GM23338 (cell line): ENCODE results near the gene PIGK. TPM values are rescaled to one million over a fixed set of nuclear protein-coding genes. Genes with fewer than 3 reads are reported as not detected.
A peak's percentile ranks its signal among the peaks of the same experiment; 100 is the strongest.

Source experiments
- ATAC-seq: fragments of 200-7000 bp; cut with Tn5 transposase; 3 replicates; pipeline ENCODE4 v1.9.1; 2020
- DNase-seq: peaks from one replicate; pipeline ENCODE4 v3.0.0-alpha.2; 2015; ENCODE audit warnings: low spot score
- H2AFZ ChIP-seq: fragments of 200-600 bp; sonication (generic); 2 replicates; pipeline ENCODE4 v1.8.0; 2016; ENCODE audit warnings: antibody characterized with exemption, mild to moderate bottlenecking, moderate library complexity
- H3F3A ChIP-seq: fragments of 200-600 bp; sonication (generic); replicated peaks from 2 replicates; pipeline ENCODE4 v1.8.0; 2017; ENCODE audit warnings: antibody characterized with exemption, mixed run types, low read depth
- H3K27ac ChIP-seq: fragments of 200-600 bp; sonication (generic); 2 replicates; pipeline ENCODE4 v1.6.1; 2016; ENCODE audit warnings: low read depth
- H3K27me3 ChIP-seq: fragments of 200-600 bp; sonication (generic); 2 replicates; pipeline ENCODE4 v1.8.0; 2016; ENCODE audit warnings: mild to moderate bottlenecking, mixed run types, moderate library complexity; ENCODE audit not compliant: insufficient read depth
- H3K36me3 ChIP-seq: fragments of 200-600 bp; sonication (generic); 2 replicates; pipeline ENCODE4 v1.8.0; 2016; ENCODE audit warnings: mild to moderate bottlenecking; ENCODE audit not compliant: insufficient read depth
- H3K4me1 ChIP-seq: fragments of 200-600 bp; sonication (generic); 2 replicates; pipeline ENCODE4 v1.8.0; 2016; ENCODE audit warnings: mild to moderate bottlenecking, moderate library complexity; ENCODE audit not compliant: insufficient read depth
- H3K4me2 ChIP-seq: fragments of 200-600 bp; sonication (generic); 2 replicates; pipeline ENCODE4 v1.7.1; 2017; ENCODE audit warnings: mixed run types
- H3K4me3 ChIP-seq: fragments of 200-600 bp; sonication (generic); 2 replicates; pipeline ENCODE4 v1.6.1; 2016; ENCODE audit warnings: mixed run types
- H3K79me2 ChIP-seq: fragments of 200-600 bp; sonication (generic); replicated peaks from 2 replicates; pipeline ENCODE4 v1.8.0; 2017; ENCODE audit warnings: mild to moderate bottlenecking; ENCODE audit not compliant: insufficient read depth
- H3K9me2 ChIP-seq: fragments of 200-600 bp; sonication (generic); 2 replicates; pipeline ENCODE4 v1.8.0; 2017; ENCODE audit not compliant: insufficient read depth
- H4K20me1 ChIP-seq: fragments of 200-600 bp; sonication (generic); replicated peaks from 2 replicates; pipeline ENCODE4 v1.8.0; 2017; ENCODE audit warnings: mild to moderate bottlenecking; ENCODE audit not compliant: insufficient read depth
- H3K27ac Mint-ChIP-seq: 2 replicates; pipeline ENCODE4 v1.8.0; 2020; ENCODE audit warnings: inconsistent platforms, mild to moderate bottlenecking, moderate library complexity, mixed read lengths
- H3K27me3 Mint-ChIP-seq: 3 replicates; pipeline ENCODE4 v1.8.0; 2022; ENCODE audit warnings: low read depth, mild to moderate bottlenecking, moderate library complexity, mixed read lengths, inconsistent platforms; ENCODE audit not compliant: insufficient read depth, poor library complexity
- H3K36me3 Mint-ChIP-seq: 3 replicates; pipeline ENCODE4 v1.8.0; 2021; ENCODE audit warnings: low read depth, mild to moderate bottlenecking, inconsistent platforms, moderate library complexity, mixed read lengths
- H3K4me1 Mint-ChIP-seq: 3 replicates; pipeline ENCODE4 v1.8.0; 2020; ENCODE audit warnings: mild to moderate bottlenecking, inconsistent platforms, mixed read lengths
- H3K4me3 Mint-ChIP-seq: 3 replicates; pipeline ENCODE4 v1.8.0; 2021; ENCODE audit warnings: moderate library complexity, mild to moderate bottlenecking, inconsistent platforms, mixed read lengths
- H3K9me3 Mint-ChIP-seq: 3 replicates; pipeline ENCODE4 v1.8.0; 2020; ENCODE audit warnings: moderate library complexity, mild to moderate bottlenecking, inconsistent platforms, mixed read lengths
- CREB1 ChIP-seq: fragments of 250-450 bp; sonication (Bioruptor Pico); IDR thresholded peaks from 2 replicates; pipeline ENCODE4 v1.5.0; 2020; ENCODE audit warnings: low read depth, mild to moderate bottlenecking, moderate library complexity
- EZH2 ChIP-seq: fragments of 200-600 bp; sonication (generic); IDR thresholded peaks from one replicate; pipeline ENCODE4 v1.8.0; 2017; ENCODE audit warnings: antibody characterized with exemption, mild to moderate bottlenecking, low read depth; ENCODE audit not compliant: unreplicated experiment
- NANOG ChIP-seq: IDR thresholded peaks from 2 replicates; pipeline ENCODE4 v1.6.1; 2016; ENCODE audit warnings: antibody characterized with exemption, borderline replicate concordance
- POLR2AphosphoS5 ChIP-seq: IDR thresholded peaks from 2 replicates; pipeline ENCODE4 v1.6.1; 2016; ENCODE audit warnings: antibody characterized with exemption, low read depth
- ZNF331 ChIP-seq: fragments of 250-450 bp; sonication (Bioruptor Pico); IDR thresholded peaks from 2 replicates; pipeline ENCODE4 v1.5.0; 2020; ENCODE audit warnings: low read depth, mild to moderate bottlenecking, moderate library complexity
- ZNF462 ChIP-seq: fragments of 250-450 bp; sonication (Bioruptor Pico); IDR thresholded peaks from 2 replicates; pipeline ENCODE4 v1.5.0; 2020; ENCODE audit warnings: mild to moderate bottlenecking, moderate library complexity
- polyA plus RNA-seq: library from polyadenylated mRNA; unstranded; fragments of >200 nt; fragmentation: Nextera tagmentation; extraction: Ambion mirVana; gene quantifications from 2 replicates; pipeline ENCODE4 v1.2.1, GENCODE V29; 2016
- total RNA-seq: library from RNA; depleted of rRNA; stranded (reverse); fragments of >200 nt; shearing (Covaris generic); gene quantifications from 2 replicates; pipeline ENCODE4 v1.2.3, GENCODE V29; 2014

PIGK gene
- total and polyA plus RNA-seq, 2 experiments from 2014 or later: 16.4 to 26.4 TPM

DNA sequence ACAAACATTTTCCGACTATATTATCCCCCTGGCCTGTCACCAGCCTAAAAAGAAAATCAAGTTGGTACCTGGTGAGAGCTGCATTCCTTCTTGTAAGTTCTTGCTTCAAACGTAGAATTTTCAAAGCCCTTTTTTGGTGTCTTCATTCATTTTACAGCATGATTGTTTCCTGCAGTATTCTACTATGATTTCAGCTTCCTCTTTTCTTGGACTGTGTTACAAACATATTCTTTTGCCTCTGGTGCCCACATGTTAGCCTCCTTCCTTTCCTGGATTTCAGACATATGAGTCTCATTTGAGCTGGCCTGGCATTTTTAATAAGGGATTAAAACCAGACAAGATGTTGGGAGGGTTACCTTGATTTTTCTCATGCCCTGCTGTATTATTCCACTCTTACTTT is 142.5 kb downstream of the PIGK start (continued):
- TF ChIP-seq ZNF462 (CRISPR knock-in tag) (no peak), ZNF331 (CRISPR knock-in tag) (no peak), POLR2AphosphoS5 (no peak), NANOG (no peak)

DNA sequence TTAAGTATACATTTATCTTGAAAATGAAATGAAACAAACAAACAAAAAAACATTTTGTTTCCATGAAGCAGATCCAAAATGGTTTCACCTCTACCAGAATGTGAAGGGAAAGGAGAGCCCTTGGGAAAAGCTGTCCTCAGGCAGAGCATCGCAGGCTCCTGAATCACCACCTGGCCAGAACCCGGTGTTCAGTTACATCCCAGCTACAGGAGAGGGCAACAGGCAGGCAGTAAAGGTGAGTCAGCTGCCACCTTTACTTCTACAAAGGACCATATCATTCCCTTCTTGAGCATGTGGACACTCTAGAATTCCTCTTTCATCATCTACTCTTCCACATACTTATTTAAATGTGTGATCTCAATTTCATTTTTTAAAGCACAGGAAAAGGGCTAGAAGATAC is 151.2 kb downstream of the PIGK start:
- Mint-ChIP-seq H3K36me3 (no peaks in the 10 kb centered on the region; the same call in 2 of the 3 replicates), H3K9me3 (no peaks in the 10 kb centered on the region), H3K27me3 (no peaks in the 10 kb centered on the region), H3K27ac (no peak overlapping the region), H3K4me3 (no peak overlapping the region), H3K4me1 (peaks cover 2% of the 10 kb centered on the region; the same call in 2 of the 3 replicates)
- no peak overlapping the region for H3K4me3 ChIP-seq
- H3K79me2 ChIP-seq: no peaks in the 10 kb centered on the region
- ATAC-seq: peak; percentile 95
- no peak overlapping the region for H2AFZ ChIP-seq
- no peaks in the 10 kb centered on the region for H3K4me1 ChIP-seq
- no peak overlapping the region for H3K4me2 ChIP-seq
- H3K36me3 ChIP-seq: no peaks in the 10 kb centered on the region
- no peaks in the 10 kb centered on the region; the same call in 1 of the 2 replicates for H3K9me2 ChIP-seq
- no peaks in the 10 kb centered on the region for H4K20me1 ChIP-seq
- no peaks in the 10 kb centered on the region for H3K27me3 ChIP-seq
- no peak overlapping the region for H3K27ac ChIP-seq
- H3F3A ChIP-seq: no peaks in the 10 kb centered on the region
- DNase-seq: peak; percentile 65
- TF ChIP-seq CREB1 (no peak), ZNF331 (CRISPR knock-in tag) (no peak), ZNF462 (CRISPR knock-in tag) (0 out of 2 replicates have a peak, but pooled peaks have one; percentile 6), EZH2 (no peak)
